ENCODE measurements around the gene CIDEB.

Gene CIDEB

DNA sequence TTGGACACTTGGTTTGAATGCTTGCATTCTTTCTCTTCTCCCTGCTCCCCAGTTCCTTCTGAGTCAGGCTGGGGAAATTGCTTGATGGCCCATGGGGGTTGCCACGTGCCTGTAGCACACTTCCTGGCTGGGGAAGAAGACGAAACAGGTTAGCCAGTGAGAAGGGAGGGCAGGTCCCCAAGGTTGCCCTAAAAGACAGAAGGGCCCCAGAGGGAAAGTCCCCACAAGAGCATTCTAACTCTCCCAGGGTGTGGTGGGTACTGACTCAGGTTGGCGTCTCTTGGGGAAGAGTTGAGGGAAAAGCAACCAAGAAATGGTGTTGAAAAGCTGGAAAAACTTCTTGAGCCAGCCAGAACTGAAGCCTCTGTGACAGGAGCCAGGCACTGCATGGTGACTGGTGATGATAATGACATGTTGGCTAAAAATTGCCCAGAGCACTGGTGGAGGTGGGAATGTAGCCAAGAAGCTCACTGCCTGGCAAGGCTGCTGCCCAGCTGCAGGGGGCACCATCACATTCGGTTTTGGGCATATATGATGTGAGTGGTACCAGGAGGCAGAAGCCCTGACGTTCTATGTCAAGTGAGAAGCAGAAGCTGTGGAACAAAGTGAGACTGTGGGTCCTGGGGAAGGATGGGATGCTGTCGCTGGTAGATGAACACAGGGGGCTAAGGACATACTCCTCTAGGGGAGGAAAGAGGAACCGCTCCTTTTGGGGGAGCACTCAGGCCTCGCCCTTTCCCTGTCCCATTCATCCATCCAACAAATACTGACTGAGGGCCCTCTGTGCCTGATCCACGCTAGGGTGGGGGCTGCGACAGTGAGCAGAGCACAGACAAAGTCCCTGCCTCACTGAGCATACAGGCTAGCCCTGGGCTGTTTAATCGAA lies 28.2 kb downstream of the CIDEB start:
- no peak overlapping the region for H3K4me3 ChIP-seq (ENCODE audit: low read depth, low read length)
- no peak for DNase-seq (ENCODE audit: low read depth, low spot score)
- TF ChIP-seq, protein P1, sequence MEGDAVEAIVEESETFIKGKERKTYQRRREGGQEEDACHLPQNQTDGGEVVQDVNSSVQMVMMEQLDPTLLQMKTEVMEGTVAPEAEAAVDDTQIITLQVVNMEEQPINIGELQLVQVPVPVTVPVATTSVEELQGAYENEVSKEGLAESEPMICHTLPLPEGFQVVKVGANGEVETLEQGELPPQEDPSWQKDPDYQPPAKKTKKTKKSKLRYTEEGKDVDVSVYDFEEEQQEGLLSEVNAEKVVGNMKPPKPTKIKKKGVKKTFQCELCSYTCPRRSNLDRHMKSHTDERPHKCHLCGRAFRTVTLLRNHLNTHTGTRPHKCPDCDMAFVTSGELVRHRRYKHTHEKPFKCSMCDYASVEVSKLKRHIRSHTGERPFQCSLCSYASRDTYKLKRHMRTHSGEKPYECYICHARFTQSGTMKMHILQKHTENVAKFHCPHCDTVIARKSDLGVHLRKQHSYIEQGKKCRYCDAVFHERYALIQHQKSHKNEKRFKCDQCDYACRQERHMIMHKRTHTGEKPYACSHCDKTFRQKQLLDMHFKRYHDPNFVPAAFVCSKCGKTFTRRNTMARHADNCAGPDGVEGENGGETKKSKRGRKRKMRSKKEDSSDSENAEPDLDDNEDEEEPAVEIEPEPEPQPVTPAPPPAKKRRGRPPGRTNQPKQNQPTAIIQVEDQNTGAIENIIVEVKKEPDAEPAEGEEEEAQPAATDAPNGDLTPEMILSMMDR (IDR thresholded peaks at IDR 0.05; ENCODE audit: low read depth, low read length) = no peak
- in situ Hi-C loops (cut with HindIII; ENCODE audit: low sequenced_read_pairs) = no loop called here

DNA sequence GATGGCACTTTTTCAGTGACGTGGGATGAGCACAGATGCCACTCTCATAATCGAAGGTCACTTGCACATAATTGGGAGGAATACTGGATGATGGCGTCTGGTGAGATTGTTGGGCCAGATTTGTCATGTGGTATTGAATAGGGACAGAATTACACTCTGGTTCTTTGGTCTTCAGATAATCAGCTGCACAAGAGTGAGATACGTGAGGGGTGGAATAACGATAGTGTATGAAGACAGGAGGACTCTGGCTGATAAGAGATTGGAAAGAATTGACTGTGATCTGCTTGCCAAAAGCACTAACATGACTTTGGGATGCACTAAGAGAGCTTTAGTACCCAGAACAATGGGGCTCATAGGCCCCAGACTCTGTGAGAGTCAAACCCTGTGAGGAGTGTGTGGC lies 29.4 kb downstream of the CIDEB start:
- in situ Hi-C loops (cut with HindIII; ENCODE audit: low sequenced_read_pairs) = no loop called here
- no peak overlapping the region for H3K4me3 ChIP-seq (ENCODE audit: low read depth, low read length)
- DNase-seq (ENCODE audit: low read depth, low spot score) = no peak
- TF ChIP-seq, protein P1 (IDR thresholded peaks at IDR 0.05; ENCODE audit: low read depth, low read length) = no peak

DNA sequence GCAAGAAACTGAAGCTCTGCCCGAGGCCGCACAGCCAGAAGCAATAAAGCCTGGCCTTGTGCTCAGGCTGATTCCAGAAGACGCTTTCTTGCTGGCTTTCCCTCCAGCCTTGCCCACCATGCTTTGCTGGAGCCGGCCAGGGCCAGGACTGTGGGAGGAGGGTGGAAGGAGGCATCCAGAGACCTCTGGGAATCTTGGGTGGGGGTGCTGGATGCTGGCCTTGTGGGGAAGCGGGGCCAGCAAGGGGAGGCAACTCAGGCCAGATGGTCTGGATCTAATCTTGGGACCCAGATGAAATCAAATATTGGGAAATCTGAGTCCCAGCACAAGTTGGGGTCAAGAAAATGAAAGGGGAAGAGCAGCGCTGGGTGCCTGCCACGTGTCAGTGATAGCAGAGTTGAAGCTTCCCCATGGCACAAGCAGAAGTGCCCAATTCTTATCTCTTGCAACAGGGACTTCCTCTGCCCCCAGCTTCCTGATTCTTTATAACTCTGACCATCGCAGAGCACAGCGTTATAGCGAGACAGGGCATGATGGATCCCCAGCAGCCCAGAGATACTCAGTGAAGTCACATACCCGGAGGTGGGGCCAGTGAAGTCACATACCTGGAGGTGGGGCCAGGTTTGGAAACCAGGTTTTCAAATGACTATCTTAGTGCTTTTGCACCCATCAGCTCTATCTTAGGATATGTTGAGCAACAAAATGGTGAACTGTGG lies 30.0 kb downstream of the CIDEB start:
- DNase-seq (ENCODE audit: low read depth, low spot score) = no peak
- no peak overlapping the region for H3K4me3 ChIP-seq (ENCODE audit: low read depth, low read length)
- in situ Hi-C loops (cut with HindIII; ENCODE audit: low sequenced_read_pairs) = no loop called here
- TF ChIP-seq, protein P1 (IDR thresholded peaks at IDR 0.05; ENCODE audit: low read depth, low read length) = no peak

DNA sequence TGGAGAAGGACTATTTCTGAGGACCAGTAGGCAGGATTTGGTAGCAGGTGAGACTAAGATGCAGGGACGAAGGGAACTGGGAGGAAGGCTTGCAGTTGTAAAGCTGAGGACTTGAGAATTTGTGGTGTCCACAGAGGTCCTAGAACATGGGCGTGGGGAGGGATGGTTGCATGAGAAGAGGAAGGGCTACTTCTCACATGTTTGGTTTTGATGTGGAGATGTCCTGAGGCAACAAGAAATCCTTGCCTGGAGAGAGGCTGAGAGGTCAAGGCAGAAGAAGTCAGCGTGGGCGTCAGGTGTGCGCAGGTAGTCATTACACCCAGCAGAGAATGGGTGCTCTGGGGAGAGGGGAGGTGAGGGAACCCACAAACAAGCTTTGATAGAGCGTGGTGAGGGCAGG lies 30.7 kb downstream of the CIDEB start:
- no peak for DNase-seq (ENCODE audit: low read depth, low spot score)
- in situ Hi-C loops (cut with HindIII; ENCODE audit: low sequenced_read_pairs) = no loop called here
- H3K4me3 ChIP-seq (ENCODE audit: low read depth, low read length) = no peak overlapping the region
- TF ChIP-seq, protein P1 (IDR thresholded peaks at IDR 0.05; ENCODE audit: low read depth, low read length) = no peak

DNA sequence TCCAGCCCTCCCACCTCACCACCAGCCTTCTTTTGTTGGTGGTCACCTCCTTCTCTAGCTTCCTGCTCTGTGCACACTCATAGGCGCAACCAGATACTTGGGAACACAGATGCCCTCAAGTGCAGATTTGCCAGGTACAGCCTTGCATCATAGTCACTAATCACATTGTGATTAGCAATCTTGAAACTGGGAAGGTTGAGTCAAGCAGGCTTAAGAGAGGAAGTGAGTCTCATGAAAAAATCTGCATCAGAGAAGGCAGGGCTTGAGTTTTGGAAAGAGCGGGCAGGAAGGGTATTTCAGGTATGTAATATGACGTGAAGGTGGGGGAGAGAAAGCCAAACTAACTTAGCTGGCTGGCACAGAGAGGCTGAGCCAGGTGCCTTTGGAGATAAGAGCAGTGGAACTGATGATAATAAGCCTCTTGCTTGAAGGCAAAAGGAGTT lies 33.7 kb downstream of the CIDEB start:
- in situ Hi-C loops (cut with HindIII; ENCODE audit: low sequenced_read_pairs) = no loop called here
- TF ChIP-seq, protein P1 (IDR thresholded peaks at IDR 0.05; ENCODE audit: low read depth, low read length) = no peak
- no peak overlapping the region for H3K4me3 ChIP-seq (ENCODE audit: low read depth, low read length)
- DNase-seq (ENCODE audit: low read depth, low spot score) = no peak

DNA sequence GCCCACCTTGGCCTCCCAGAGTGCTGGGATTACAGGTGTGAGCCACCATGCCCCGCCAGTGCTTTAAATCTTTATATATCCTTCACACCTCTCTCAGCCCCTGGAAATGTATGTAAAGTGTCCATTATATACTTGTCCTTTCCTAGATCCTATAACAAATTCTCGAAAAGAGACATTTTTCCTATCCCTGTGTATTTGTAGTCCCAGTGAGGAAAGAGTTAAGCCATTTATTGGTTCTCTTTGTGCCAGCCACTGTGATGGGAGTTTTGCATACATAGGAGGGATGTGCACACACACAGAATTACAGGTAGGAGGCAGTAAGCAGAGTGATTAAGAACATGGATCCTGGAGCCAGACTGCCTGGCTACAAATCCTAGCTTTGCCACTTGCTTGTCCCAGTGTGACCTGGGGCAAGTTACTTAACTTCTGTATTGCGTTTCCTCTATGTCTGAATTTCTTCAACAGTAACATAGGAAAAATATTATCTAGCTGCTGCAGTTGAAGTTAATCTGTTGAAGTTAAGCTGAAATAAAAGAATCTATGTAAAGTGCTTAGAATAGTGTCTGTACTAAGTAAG lies 34.3 kb downstream of the CIDEB start:
- no peak for DNase-seq (ENCODE audit: low read depth, low spot score)
- no peak overlapping the region for H3K4me3 ChIP-seq (ENCODE audit: low read depth, low read length)

More for the DNA sequence above, 34.3 kb downstream of the CIDEB start:
- in situ Hi-C loops (cut with HindIII; ENCODE audit: low sequenced_read_pairs) = no loop called here
- TF ChIP-seq, protein P1 (IDR thresholded peaks at IDR 0.05; ENCODE audit: low read depth, low read length) = no peak

All from astrocyte of the spinal cord (primary cell).